CD4-positive, alpha-beta T cell (primary cell): ENCODE results near the gene ESR2. TPM values are rescaled to one million over a fixed set of nuclear protein-coding genes. Genes with fewer than 3 reads are reported as not detected.

Experiments
- ATAC-seq: fragments of 200-7000 bp; cut with Tn5 transposase; one replicate; pipeline ENCODE4 v1.10.0; 2022; ENCODE audit warnings: mild to moderate bottlenecking; ENCODE audit not compliant: poor library complexity
- CTCF ChIA-PET: fragments of 350-600 bp; sonication (Branson Sonifier 250); formaldehyde crosslinking; loops from one replicate; lab custom pipeline; 2021; ENCODE audit warnings: antibody characterized with exemption, inconsistent platforms; lab: Charles Lee
- POLR2A ChIA-PET: fragments of 350-600 bp; sonication (Branson Sonifier 250); formaldehyde crosslinking; loops from one replicate; lab custom pipeline; 2021; ENCODE audit warnings: antibody characterized with exemption, inconsistent platforms; lab: Charles Lee
- DNase-seq, 14 experiments: peaks; one replicate each; pipeline ENCODE4 v3.0.0-alpha.2; 2013 to 2020; ENCODE audit warnings: mixed read lengths in 2 of 14
- H3K27ac ChIP-seq, 2 donors: one replicate each; pipeline versions ENCODE4 v1.5.1 to v1.7.0; 2013; ENCODE audit warnings: low read length in 2 of 2, low read depth in 1 of 2, mild to moderate bottlenecking in 1 of 2
- H3K27me3 ChIP-seq, 2 experiments: 1 replicate in 1 of 2; 2 replicates in 1 of 2; pipeline versions ENCODE4 v1.6.1 to v1.7.0; 2013; ENCODE audit warnings: low read length in 2 of 2, control low read depth in 1 of 2, mild to moderate bottlenecking in 1 of 2, moderate library complexity in 1 of 2; ENCODE audit not compliant: insufficient read depth in 2 of 2, control insufficient read depth in 1 of 2
- H3K36me3 ChIP-seq: one replicate; pipeline ENCODE4 v1.6.1; 2013; ENCODE audit warnings: low read length, control low read depth; ENCODE audit not compliant: insufficient read depth
- H3K4me1 ChIP-seq: one replicate; pipeline ENCODE4 v1.6.1; 2013; ENCODE audit warnings: low read length, control low read depth; ENCODE audit not compliant: insufficient read depth
- H3K4me3 ChIP-seq: one replicate; pipeline ENCODE4 v1.5.1; 2013; ENCODE audit warnings: mild to moderate bottlenecking, low read length, moderate library complexity
- H3K9me3 ChIP-seq, 2 experiments: 1 replicate in 1 of 2; 2 replicates in 1 of 2; pipeline versions ENCODE4 v1.6.1 to v1.7.0; 2013; ENCODE audit warnings: low read length in 2 of 2, mild to moderate bottlenecking in 2 of 2, control low read depth in 1 of 2, moderate library complexity in 1 of 2; ENCODE audit not compliant: control insufficient read depth in 1 of 2, insufficient read depth in 1 of 2
- H3K27ac Mint-ChIP-seq: one replicate; pipeline ENCODE4 v1.8.0; 2020; ENCODE audit warnings: mixed read lengths
- H3K27me3 Mint-ChIP-seq: one replicate; pipeline ENCODE4 v1.8.0; 2021; ENCODE audit warnings: mixed read lengths
- H3K36me3 Mint-ChIP-seq: one replicate; pipeline ENCODE4 v1.8.0; 2021; ENCODE audit warnings: low read depth, mixed read lengths
- H3K4me1 Mint-ChIP-seq: one replicate; pipeline ENCODE4 v1.8.0; 2021; ENCODE audit warnings: low read depth, mixed read lengths
- H3K4me3 Mint-ChIP-seq: one replicate; pipeline ENCODE4 v1.8.0; 2020; ENCODE audit warnings: mild to moderate bottlenecking, mixed read lengths
- H3K9me3 Mint-ChIP-seq: one replicate; pipeline ENCODE4 v1.8.0; 2020; ENCODE audit warnings: mixed read lengths
- CTCF ChIP-seq: fragments of 200-600 bp; IDR thresholded peaks from one replicate; pipeline ENCODE4 v1.8.0; 2022; ENCODE audit warnings: antibody characterized with exemption, mild to moderate bottlenecking
- intact Hi-C, 2 experiments: fragments of 100-400 bp; cut with DNase I in 1 of 2; cut with micrococcal nuclease in 1 of 2; formaldehyde crosslinking; loops; one replicate each; pipeline versions ENCODE4 v1.15.1 to v1.9.0; 2023 to 2025; cut with DNase I, micrococcal nuclease
- total RNA-seq, 174 experiments: library from RNA in 2 of 174; stranded (reverse) in 2 of 174; gene quantifications; one replicate each; pipeline ENCODE4 v1.2.3 and lab custom pipeline; 2021 to 2026

The ESR2 gene
- total RNA-seq, 2 experiments from 2014 or later: 0.08 TPM; not detected in 1

GRCh38 chr14:64232095-64232838 is 61.9 kb downstream of the ESR2 start:
- peaks cover 20% of the 10 kb centered on the region for H3K36me3 Mint-ChIP-seq
- no peak overlapping the region for H3K4me3 Mint-ChIP-seq
- no peak for TF ChIP-seq CTCF
- H3K4me1 Mint-ChIP-seq: no peaks in the 10 kb centered on the region
- Histone ChIP-seq H3K4me3 (no peak overlapping the region), H3K36me3 (peaks cover 41% of the 10 kb centered on the region), H3K9me3 (no peaks in the 10 kb centered on the region), H3K27me3 (no peaks in the 10 kb centered on the region), H3K4me1 (no peaks in the 10 kb centered on the region), H3K27ac (no peak overlapping the region)
- ChIA-PET CTCF (no interaction called here), POLR2A (no interaction called here)
- ATAC-seq: no peak
- no peak for DNase-seq
- intact Hi-C loops: no loop called here
- no peaks in the 10 kb centered on the region for H3K9me3 Mint-ChIP-seq
- H3K27ac Mint-ChIP-seq: no peak overlapping the region
- no peaks in the 10 kb centered on the region for H3K27me3 Mint-ChIP-seq

- DNase-seq (no peak), ATAC-seq (no peak)
- no peaks in the 10 kb centered on the region for H3K9me3 Mint-ChIP-seq
- no peaks in the 10 kb centered on the region for H3K4me1 ChIP-seq
- no peaks in the 10 kb centered on the region for H3K9me3 ChIP-seq
- intact Hi-C loops: no loop called here
- POLR2A ChIA-PET: no interaction called here
- H3K27me3 Mint-ChIP-seq: no peaks in the 10 kb centered on the region
- H3K4me3 ChIP-seq: no peak overlapping the region
- no peaks in the 10 kb centered on the region for H3K27me3 ChIP-seq
- TF ChIP-seq CTCF: no peak
- H3K4me1 Mint-ChIP-seq: no peaks in the 10 kb centered on the region
- H3K27ac ChIP-seq: no peak overlapping the region
- H3K4me3 Mint-ChIP-seq: no peak overlapping the region
- H3K36me3 ChIP-seq: peaks cover 69% of the 10 kb centered on the region
- peaks cover 40% of the 10 kb centered on the region for H3K36me3 Mint-ChIP-seq
- CTCF ChIA-PET: interaction anchor here (1.2 kb wide), 1 partner anchor 74 kb away, joined by 3 read pairs; no protein-coding TSS in a partner anchor
- no peak overlapping the region for H3K27ac Mint-ChIP-seq
These were observed 64.7 kb downstream of the ESR2 start for GRCh38 chr14:64229489-64229888.

- no peak for TF ChIP-seq CTCF
- ChIA-PET CTCF (no interaction called here), POLR2A (no interaction called here)
- H3K4me3 Mint-ChIP-seq: no peak overlapping the region
- peaks cover 57% of the 10 kb centered on the region for H3K36me3 Mint-ChIP-seq
- Histone ChIP-seq H3K4me1 (no peaks in the 10 kb centered on the region), H3K4me3 (no peak overlapping the region), H3K9me3 (no peaks in the 10 kb centered on the region), H3K27me3 (no peaks in the 10 kb centered on the region), H3K27ac (no peak overlapping the region), H3K36me3 (peaks cover 84% of the 10 kb centered on the region)
- no peak for DNase-seq
- no peaks in the 10 kb centered on the region for H3K9me3 Mint-ChIP-seq
- H3K27ac Mint-ChIP-seq: no peak overlapping the region
- H3K27me3 Mint-ChIP-seq: no peaks in the 10 kb centered on the region
- no peak for ATAC-seq
- intact Hi-C loops: no loop called here
- no peaks in the 10 kb centered on the region for H3K4me1 Mint-ChIP-seq
These were observed 66.3 kb downstream of the ESR2 start for GRCh38 chr14:64227856-64228255.
